ENCODE measurements around the gene SLC25A45. TPM values are rescaled to one million over a fixed set of nuclear protein-coding genes. Genes with fewer than 3 reads are reported as not detected.

SLC25A45 gene
- total RNA-seq, 1 donor from 2014 or later, result 0.26 TPM

DNA sequence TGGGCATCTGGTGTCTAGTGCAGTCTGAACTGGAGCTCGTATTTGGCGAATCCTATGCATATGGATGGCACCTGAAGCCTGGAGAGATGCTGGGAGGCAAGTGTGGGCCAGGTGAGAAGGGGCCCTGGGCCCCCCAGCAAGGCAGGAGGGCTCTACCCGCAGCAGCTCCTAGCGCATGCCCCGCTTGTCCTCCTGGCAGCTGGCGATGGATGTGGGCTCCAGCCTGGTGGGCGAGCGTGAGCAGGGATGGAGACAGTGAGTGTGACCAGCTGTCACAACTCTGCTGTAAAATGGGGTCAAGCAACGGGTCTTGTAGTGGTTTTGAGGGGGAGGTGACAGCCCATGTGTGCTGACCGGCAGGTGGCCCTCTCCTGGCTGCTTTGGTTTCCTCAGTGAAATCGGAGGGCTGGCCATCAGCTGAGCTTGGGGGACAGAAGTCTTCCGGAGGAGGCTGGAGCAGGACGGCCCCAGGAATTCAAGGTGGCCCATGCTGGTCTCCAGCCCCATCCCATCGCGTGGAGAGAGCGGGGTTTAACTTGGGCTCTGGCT, 16.0 kb upstream of the SLC25A45 start:
- FAIRE-seq (no peak), DNase-seq (ENCODE audit: low read depth) (no peak)
- Histone ChIP-seq H3K27me3 (ENCODE audit: control insufficient read depth, insufficient read depth, low read length) (no peaks in the 10 kb centered on the region), H3K36me3 (ENCODE audit: control insufficient read depth, insufficient read depth, low read length) (peaks cover 51% of the 10 kb centered on the region), H3K4me3 (ENCODE audit: low read depth, low read length) (no peak overlapping the region)
- TF ChIP-seq, protein P1, sequence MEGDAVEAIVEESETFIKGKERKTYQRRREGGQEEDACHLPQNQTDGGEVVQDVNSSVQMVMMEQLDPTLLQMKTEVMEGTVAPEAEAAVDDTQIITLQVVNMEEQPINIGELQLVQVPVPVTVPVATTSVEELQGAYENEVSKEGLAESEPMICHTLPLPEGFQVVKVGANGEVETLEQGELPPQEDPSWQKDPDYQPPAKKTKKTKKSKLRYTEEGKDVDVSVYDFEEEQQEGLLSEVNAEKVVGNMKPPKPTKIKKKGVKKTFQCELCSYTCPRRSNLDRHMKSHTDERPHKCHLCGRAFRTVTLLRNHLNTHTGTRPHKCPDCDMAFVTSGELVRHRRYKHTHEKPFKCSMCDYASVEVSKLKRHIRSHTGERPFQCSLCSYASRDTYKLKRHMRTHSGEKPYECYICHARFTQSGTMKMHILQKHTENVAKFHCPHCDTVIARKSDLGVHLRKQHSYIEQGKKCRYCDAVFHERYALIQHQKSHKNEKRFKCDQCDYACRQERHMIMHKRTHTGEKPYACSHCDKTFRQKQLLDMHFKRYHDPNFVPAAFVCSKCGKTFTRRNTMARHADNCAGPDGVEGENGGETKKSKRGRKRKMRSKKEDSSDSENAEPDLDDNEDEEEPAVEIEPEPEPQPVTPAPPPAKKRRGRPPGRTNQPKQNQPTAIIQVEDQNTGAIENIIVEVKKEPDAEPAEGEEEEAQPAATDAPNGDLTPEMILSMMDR (IDR thresholded peaks at IDR 0.05; ENCODE audit: insufficient read depth, low read length, severe bottlenecking), result no peak

DNA sequence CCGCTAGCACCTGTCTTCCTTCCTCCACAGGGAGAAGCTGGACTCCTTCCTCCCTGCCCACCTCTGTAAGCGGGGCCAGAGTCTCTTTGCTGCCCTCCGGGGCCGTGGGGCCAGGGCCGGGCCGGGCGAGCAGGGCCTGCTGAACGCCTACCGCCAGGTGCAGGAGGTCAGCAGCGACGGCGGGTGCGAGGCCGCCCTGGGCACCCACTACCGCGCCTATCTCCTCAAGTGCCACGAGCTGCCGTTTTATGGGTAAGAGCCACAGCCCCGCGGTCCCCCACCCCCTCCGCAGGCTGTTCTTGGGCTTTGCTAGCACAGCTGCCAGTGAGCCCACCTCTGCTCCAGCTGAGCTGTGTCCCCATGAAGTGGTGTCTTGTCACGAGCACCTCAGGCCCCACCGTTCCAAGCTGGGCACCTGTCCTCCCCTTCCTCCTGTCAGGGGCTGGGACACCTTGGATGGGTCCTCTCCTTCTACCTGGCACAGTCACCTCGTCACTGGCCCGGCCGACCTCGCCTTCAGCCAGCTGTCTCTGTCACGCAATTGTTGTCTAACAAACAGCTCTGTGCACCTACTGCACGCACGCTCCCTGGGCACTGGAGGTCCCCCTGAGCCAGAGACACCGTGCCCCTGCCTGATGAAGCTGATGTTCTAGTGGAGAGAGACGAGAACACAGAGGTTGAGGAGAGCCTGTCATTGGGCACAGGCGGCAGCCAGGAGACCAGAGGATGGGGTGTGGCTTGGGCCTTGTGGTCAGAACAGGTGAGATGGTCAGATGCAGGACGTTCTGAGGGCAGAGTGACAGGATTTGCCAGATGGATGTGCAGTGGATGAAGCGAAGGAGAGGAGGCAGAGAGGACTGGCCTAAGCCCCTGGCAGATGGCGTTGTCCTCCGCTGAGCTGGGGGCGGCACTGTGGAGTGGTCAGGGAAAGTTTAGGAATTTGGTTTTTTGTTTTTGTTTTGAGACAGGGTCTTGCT, 14.6 kb upstream of the SLC25A45 start:
- no peaks in the 10 kb centered on the region for H3K27me3 ChIP-seq (ENCODE audit: control insufficient read depth, insufficient read depth, low read length)
- TF ChIP-seq, protein P1 (IDR thresholded peaks at IDR 0.05; ENCODE audit: insufficient read depth, low read length, severe bottlenecking), result no peak
- peaks cover 61% of the 10 kb centered on the region for H3K36me3 ChIP-seq (ENCODE audit: control insufficient read depth, insufficient read depth, low read length)
- FAIRE-seq (no peak), DNase-seq (ENCODE audit: low read depth) (no peak)
- H3K4me3 ChIP-seq (ENCODE audit: low read depth, low read length), result no peak overlapping the region

- TF ChIP-seq, protein P1 (IDR thresholded peaks at IDR 0.05; ENCODE audit: insufficient read depth, low read length, severe bottlenecking), result no peak
- H3K4me3 ChIP-seq (ENCODE audit: low read depth, low read length), result no peak overlapping the region
- FAIRE-seq (no peak), DNase-seq (ENCODE audit: low read depth) (no peak)
- peaks cover 63% of the 10 kb centered on the region for H3K36me3 ChIP-seq (ENCODE audit: control insufficient read depth, insufficient read depth, low read length)
- H3K27me3 ChIP-seq (ENCODE audit: control insufficient read depth, insufficient read depth, low read length), result no peaks in the 10 kb centered on the region
These were observed 13.6 kb upstream of the SLC25A45 start for GRCh38 chr11:65395961-65396530.

GRCh38 chr11:65394125-65394536, 11.7 kb upstream of the SLC25A45 start:
- Histone ChIP-seq H3K27me3 (ENCODE audit: control insufficient read depth, insufficient read depth, low read length) (no peaks in the 10 kb centered on the region), H3K4me3 (ENCODE audit: low read depth, low read length) (no peak overlapping the region), H3K36me3 (ENCODE audit: control insufficient read depth, insufficient read depth, low read length) (peaks cover 54% of the 10 kb centered on the region)
- TF ChIP-seq, protein P1 (IDR thresholded peaks at IDR 0.05; ENCODE audit: insufficient read depth, low read length, severe bottlenecking), result no peak
- DNase-seq (ENCODE audit: low read depth) (no peak), FAIRE-seq (no peak)

GRCh38 chr11:65393513-65394079, 11.2 kb upstream of the SLC25A45 start:
- DNase-seq (ENCODE audit: low read depth), result no peak
- FAIRE-seq, result peak; percentile 72
- H3K27me3 ChIP-seq (ENCODE audit: control insufficient read depth, insufficient read depth, low read length), result no peaks in the 10 kb centered on the region
- H3K36me3 ChIP-seq (ENCODE audit: control insufficient read depth, insufficient read depth, low read length), result peaks cover 56% of the 10 kb centered on the region
- TF ChIP-seq, protein P1 (IDR thresholded peaks at IDR 0.05; ENCODE audit: insufficient read depth, low read length, severe bottlenecking), result no peak
- H3K4me3 ChIP-seq (ENCODE audit: low read depth, low read length), result no peak overlapping the region

Measured in bronchial epithelial cell (primary cell).